A549 (cell line): ENCODE results near the gene PGGT1B.

Experiments used
- BHLHE40 ChIP-seq: IDR thresholded peaks from 2 replicates; pipeline ENCODE4 v1.6.1; 2012; ENCODE audit warnings: low read depth, low read length, inconsistent platforms
- CBX8 ChIP-seq: fragments of 200-600 bp; sonication (generic); IDR thresholded peaks from 2 replicates; pipeline ENCODE4 v1.6.1; 2016
- CHD2 ChIP-seq: fragments of 150-350 bp; IDR thresholded peaks from 2 replicates; pipeline ENCODE4 v1.6.1; 2014; ENCODE audit warnings: low read length; ENCODE audit not compliant: partially characterized antibody
- CTCF ChIP-seq: fragments of >200 bp; sonication (Bioruptor Twin); formaldehyde crosslinking; IDR thresholded peaks from 3 replicates; pipeline ENCODE4 v1.5.1; 2016
- EP300 ChIP-seq, 2 experiments: fragments of >200 bp; sonication (Bioruptor Twin); formaldehyde crosslinking; IDR thresholded peaks; 2 replicates in 1 of 2; 3 replicates in 1 of 2; pipeline ENCODE4 v1.6.1; 2016 to 2017
- PBX3 ChIP-seq: IDR thresholded peaks from 2 replicates; pipeline ENCODE4 v1.6.1; 2012
- RAD21 ChIP-seq, 2 experiments: fragments of >200 bp in 1 of 2; sonication (Bioruptor Twin) in 1 of 2; formaldehyde crosslinking in 1 of 2; IDR thresholded peaks in 1 of 2; conservative IDR thresholded peaks in 1 of 2; 2 replicates in 1 of 2; 3 replicates in 1 of 2; pipeline ENCODE4 v1.6.1; 2012 to 2018; ENCODE audit warnings: inconsistent platforms in 1 of 2

GRCh38 chr5:115184770-115185169 lies 77.9 kb downstream of the PGGT1B start:
- no peak for TF ChIP-seq CHD2
- no peak for TF ChIP-seq RAD21 (conservative IDR thresholded peaks at IDR 0.05 in 1 of 2, IDR thresholded peaks at IDR 0.05 in 1 of 2)
- no peak for TF ChIP-seq PBX3
- TF ChIP-seq CBX8 = no peak
- no peak for TF ChIP-seq BHLHE40
- TF ChIP-seq EP300 (IDR thresholded peaks at IDR 0.05) = no peak
- TF ChIP-seq CTCF = no peak
